Astrocyte (in vitro differentiated cells and primary cell): ENCODE data around the gene MLXIPL. TPM values are rescaled to one million over a fixed set of nuclear protein-coding genes. Genes with fewer than 3 reads are reported as not detected.
"Not testable (repeated sequence)": the region's sequence is repeated elsewhere in the genome, so short reads cannot be mapped to it uniquely, and the experiment has no call there.

Experiments
- DNase-seq: peaks from one replicate; pipeline ENCODE4 v3.0.0-alpha.2; 2010; ENCODE audit warnings: low read depth
- FAIRE-seq: peaks from 2 replicates; lab custom pipeline; 2011; peaks lifted over from hg19 to GRCh38; lab: Jason Lieb, UNC
- H2AFZ ChIP-seq: 2 replicates; pipeline ENCODE4 v1.6.0; 2012; ENCODE audit warnings: low read depth, low read length, inconsistent platforms
- H3K27ac ChIP-seq: 2 replicates; pipeline ENCODE4 v1.5.1; 2011; ENCODE audit warnings: low read depth, low read length, inconsistent platforms
- H3K27me3 ChIP-seq: 2 replicates; pipeline ENCODE4 v1.6.0; 2011; ENCODE audit warnings: low read length, inconsistent platforms; ENCODE audit not compliant: insufficient read depth
- H3K36me3 ChIP-seq: 2 replicates; pipeline ENCODE4 v1.5.1; 2011; ENCODE audit warnings: low read length, inconsistent platforms; ENCODE audit not compliant: insufficient read depth
- H3K4me1 ChIP-seq: 2 replicates; pipeline ENCODE4 v1.5.1; 2011; ENCODE audit warnings: low read length, inconsistent platforms; ENCODE audit not compliant: insufficient read depth
- H3K4me2 ChIP-seq: 2 replicates; pipeline ENCODE4 v1.6.0; 2012; ENCODE audit warnings: low read length, inconsistent platforms
- H3K4me3 ChIP-seq: 2 replicates; pipeline ENCODE4 v1.5.1; 2011; ENCODE audit warnings: low read depth, mild to moderate bottlenecking, low read length, inconsistent platforms; ENCODE audit not compliant: insufficient read depth
- H3K79me2 ChIP-seq: 2 replicates; pipeline ENCODE4 v1.6.0; 2012; ENCODE audit warnings: mild to moderate bottlenecking, low read length, inconsistent platforms; ENCODE audit not compliant: insufficient read depth
- H3K9ac ChIP-seq: 2 replicates; pipeline ENCODE4 v1.6.0; 2012; ENCODE audit warnings: mild to moderate bottlenecking, low read length, inconsistent platforms
- H3K9me3 ChIP-seq: 2 replicates; pipeline ENCODE4 v1.5.1; 2012; ENCODE audit warnings: low read depth, mild to moderate bottlenecking, low read length, inconsistent platforms; ENCODE audit not compliant: insufficient read depth
- H4K20me1 ChIP-seq: 2 replicates; pipeline ENCODE4 v1.6.0; 2012; ENCODE audit warnings: low read length, inconsistent platforms; ENCODE audit not compliant: insufficient read depth
- H3K27ac Mint-ChIP-seq: one replicate; pipeline ENCODE4 v1.8.0; 2021; ENCODE audit warnings: mild to moderate bottlenecking, mixed read lengths; ENCODE audit not compliant: unreplicated experiment
- H3K27me3 Mint-ChIP-seq: one replicate; pipeline ENCODE4 v1.8.0; 2021; ENCODE audit warnings: low read depth, mixed read lengths; ENCODE audit not compliant: unreplicated experiment
- H3K36me3 Mint-ChIP-seq: one replicate; pipeline ENCODE4 v1.8.0; 2021; ENCODE audit warnings: low read depth, mixed read lengths; ENCODE audit not compliant: unreplicated experiment
- H3K4me1 Mint-ChIP-seq: one replicate; pipeline ENCODE4 v1.8.0; 2021; ENCODE audit warnings: low read depth, mixed read lengths; ENCODE audit not compliant: unreplicated experiment
- H3K4me3 Mint-ChIP-seq: one replicate; pipeline ENCODE4 v1.8.0; 2021; ENCODE audit warnings: mild to moderate bottlenecking, moderate library complexity, mixed read lengths; ENCODE audit not compliant: unreplicated experiment
- H3K9me3 Mint-ChIP-seq: one replicate; pipeline ENCODE4 v1.8.0; 2021; ENCODE audit warnings: mild to moderate bottlenecking, mixed read lengths; ENCODE audit not compliant: unreplicated experiment
- EZH2 ChIP-seq: IDR thresholded peaks from 2 replicates; pipeline ENCODE4 v1.6.1; 2012; ENCODE audit warnings: mild to moderate bottlenecking, low read length, inconsistent platforms; ENCODE audit not compliant: insufficient read depth
- total RNA-seq: library from RNA; stranded (reverse); gene quantifications from 2 replicates; pipeline ENCODE4 v1.2.1, GENCODE V29; 2021
- TF ChIP-seq, protein P1 (sequence below): IDR thresholded peaks from 2 replicates; pipeline ENCODE4 v1.5.1; 2011; ENCODE audit warnings: low read depth, mild to moderate bottlenecking, inconsistent platforms, low read length, moderate library complexity; ENCODE audit not compliant: insufficient read depth

The MLXIPL gene
- total RNA-seq, 1 donor from 2014 or later = 0.41 TPM

DNA sequence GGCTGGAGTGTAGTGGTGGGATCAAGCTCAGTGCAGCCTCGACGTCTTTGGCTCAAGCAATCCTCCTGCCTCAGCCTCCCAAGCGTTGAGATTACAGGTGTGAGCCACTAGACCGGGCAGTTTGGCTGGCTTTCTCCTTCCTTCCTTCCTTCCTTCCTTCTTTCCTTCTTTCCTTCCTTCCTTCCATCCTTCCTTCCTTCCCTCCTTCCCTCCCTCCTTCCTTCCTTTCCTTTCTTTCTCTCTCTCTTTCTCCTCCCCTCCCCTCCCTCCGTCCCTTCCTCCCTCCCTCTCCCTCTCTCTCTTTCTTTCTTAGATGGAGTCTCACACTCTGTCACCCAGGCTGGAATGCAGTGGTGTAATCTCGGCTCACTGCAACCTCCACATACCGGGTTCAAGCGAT is 35.7 kb upstream of the MLXIPL start:
- H2AFZ ChIP-seq = no peak overlapping the region
- H3K27ac ChIP-seq = no peak overlapping the region
- FAIRE-seq = no peak

DNA sequence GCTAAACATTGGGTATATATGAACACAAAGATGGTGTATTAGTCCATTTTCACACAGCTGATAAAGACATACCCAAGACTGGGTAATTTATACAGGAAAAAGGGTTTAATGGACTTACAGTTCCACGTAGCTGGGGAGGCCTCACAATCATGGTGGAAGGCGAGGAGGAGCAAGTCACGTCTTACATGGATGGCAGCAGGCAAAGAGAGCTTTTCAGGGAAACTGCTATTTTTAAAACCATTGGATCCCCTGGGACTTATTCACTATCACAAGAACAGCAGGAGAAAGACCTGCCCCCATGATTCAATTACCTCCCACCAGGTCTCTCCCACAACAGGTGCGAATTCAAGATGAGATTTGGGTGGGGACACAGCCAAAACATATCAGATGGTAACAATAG is 31.0 kb upstream of the MLXIPL start:
- not testable (repeated sequence) for H3K9ac ChIP-seq, H3K79me2 ChIP-seq, FAIRE-seq, H3K4me3 Mint-ChIP-seq, H3K27ac ChIP-seq, H4K20me1 ChIP-seq, H3K4me1 Mint-ChIP-seq, H3K36me3 Mint-ChIP-seq, DNase-seq, H3K4me2 ChIP-seq, H3K27ac Mint-ChIP-seq, H3K36me3 ChIP-seq, H3K4me1 ChIP-seq, H3K9me3 Mint-ChIP-seq, H3K9me3 ChIP-seq, H3K4me3 ChIP-seq, H2AFZ ChIP-seq
- H3K27me3 ChIP-seq = peaks cover 14% of the 10 kb centered on the region
- H3K27me3 Mint-ChIP-seq = peaks cover 29% of the 10 kb centered on the region

More for the DNA sequence above, 35.7 kb upstream of the MLXIPL start:
- Mint-ChIP-seq H3K36me3 (no peaks in the 10 kb centered on the region), H3K4me3 (no peak overlapping the region), H3K4me1 (no peaks in the 10 kb centered on the region), H3K27ac (no peak overlapping the region), H3K9me3 (peaks cover 12% of the 10 kb centered on the region), H3K27me3 (peaks cover 20% of the 10 kb centered on the region)
- Histone ChIP-seq H3K4me2 (no peak overlapping the region), H3K36me3 (no peaks in the 10 kb centered on the region), H3K9ac (no peak overlapping the region), H3K79me2 (no peaks in the 10 kb centered on the region), H3K27me3 (peaks cover 4% of the 10 kb centered on the region), H3K4me1 (no peaks in the 10 kb centered on the region), H3K9me3 (no peaks in the 10 kb centered on the region), H3K4me3 (no peak overlapping the region), H4K20me1 (no peaks in the 10 kb centered on the region)
- DNase-seq = no peak
- TF ChIP-seq, protein P1, sequence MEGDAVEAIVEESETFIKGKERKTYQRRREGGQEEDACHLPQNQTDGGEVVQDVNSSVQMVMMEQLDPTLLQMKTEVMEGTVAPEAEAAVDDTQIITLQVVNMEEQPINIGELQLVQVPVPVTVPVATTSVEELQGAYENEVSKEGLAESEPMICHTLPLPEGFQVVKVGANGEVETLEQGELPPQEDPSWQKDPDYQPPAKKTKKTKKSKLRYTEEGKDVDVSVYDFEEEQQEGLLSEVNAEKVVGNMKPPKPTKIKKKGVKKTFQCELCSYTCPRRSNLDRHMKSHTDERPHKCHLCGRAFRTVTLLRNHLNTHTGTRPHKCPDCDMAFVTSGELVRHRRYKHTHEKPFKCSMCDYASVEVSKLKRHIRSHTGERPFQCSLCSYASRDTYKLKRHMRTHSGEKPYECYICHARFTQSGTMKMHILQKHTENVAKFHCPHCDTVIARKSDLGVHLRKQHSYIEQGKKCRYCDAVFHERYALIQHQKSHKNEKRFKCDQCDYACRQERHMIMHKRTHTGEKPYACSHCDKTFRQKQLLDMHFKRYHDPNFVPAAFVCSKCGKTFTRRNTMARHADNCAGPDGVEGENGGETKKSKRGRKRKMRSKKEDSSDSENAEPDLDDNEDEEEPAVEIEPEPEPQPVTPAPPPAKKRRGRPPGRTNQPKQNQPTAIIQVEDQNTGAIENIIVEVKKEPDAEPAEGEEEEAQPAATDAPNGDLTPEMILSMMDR = no peak

DNA sequence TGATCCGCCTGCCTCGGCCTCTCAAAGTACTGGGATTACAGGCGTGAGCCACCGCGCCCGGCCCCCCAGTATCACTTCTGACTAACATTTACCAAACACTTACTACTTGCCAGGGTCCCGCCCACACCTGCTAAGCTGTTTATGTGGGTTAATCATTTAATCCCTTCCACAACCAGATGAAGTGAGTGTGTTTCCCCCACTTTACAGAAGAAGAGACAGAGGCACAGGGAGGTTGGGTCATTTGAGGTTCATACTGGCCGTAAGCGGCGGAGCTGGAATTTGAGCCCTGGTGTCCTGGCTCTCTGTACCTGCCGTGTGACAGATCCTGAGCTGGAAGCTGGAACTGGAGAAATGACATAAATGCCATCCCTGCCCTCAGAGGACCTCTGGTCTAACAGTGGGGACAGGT is 28.2 kb upstream of the MLXIPL start:
- Mint-ChIP-seq H3K4me1 (peaks cover 2% of the 10 kb centered on the region), H3K27ac (no peak overlapping the region), H3K4me3 (no peak overlapping the region), H3K36me3 (no peaks in the 10 kb centered on the region), H3K9me3 (peaks cover 5% of the 10 kb centered on the region), H3K27me3 (peaks cover 43% of the 10 kb centered on the region)
- FAIRE-seq (no peak), DNase-seq (no peak)
- Histone ChIP-seq H3K4me2 (no peak overlapping the region), H3K27me3 (peaks cover 31% of the 10 kb centered on the region), H2AFZ (no peak overlapping the region), H3K27ac (no peak overlapping the region), H3K79me2 (no peaks in the 10 kb centered on the region), H3K4me1 (no peaks in the 10 kb centered on the region), H3K36me3 (no peaks in the 10 kb centered on the region), H3K9ac (no peak overlapping the region), H4K20me1 (no peaks in the 10 kb centered on the region), H3K4me3 (no peak overlapping the region), H3K9me3 (no peaks in the 10 kb centered on the region)
- TF ChIP-seq EZH2 = no peak
- TF ChIP-seq, protein P1 = no peak
